Subcutaneous abdominal adipose tissue (tissue), 5 donors: ENCODE measurements around the gene MLLT6.
A peak's percentile ranks its signal among the peaks of the same experiment; 100 is the strongest.

Experiments
- H3K27ac ChIP-seq: one replicate; pipeline ENCODE4 v1.7.0; 2013; ENCODE audit warnings: low read depth, mild to moderate bottlenecking, inconsistent platforms, low read length, moderate library complexity
- H3K27me3 ChIP-seq, 5 donors: one replicate each; pipeline ENCODE4 v1.7.0; 2013; ENCODE audit warnings: low read length in 5 of 5, inconsistent platforms in 1 of 5; ENCODE audit not compliant: control insufficient read depth in 5 of 5, insufficient read depth in 4 of 5
- H3K36me3 ChIP-seq, 5 donors: one replicate each; pipeline ENCODE4 v1.7.0; 2013; ENCODE audit warnings: low read length in 5 of 5; ENCODE audit not compliant: control insufficient read depth in 5 of 5, insufficient read depth in 5 of 5
- H3K4me1 ChIP-seq, 5 donors: one replicate each; pipeline ENCODE4 v1.7.0; 2013; ENCODE audit warnings: low read length in 5 of 5, mild to moderate bottlenecking in 3 of 5, moderate library complexity in 1 of 5; ENCODE audit not compliant: control insufficient read depth in 5 of 5, insufficient read depth in 5 of 5
- H3K4me3 ChIP-seq, 5 donors: one replicate each; pipeline ENCODE4 v1.7.0; 2013; ENCODE audit warnings: low read length in 5 of 5, low read depth in 1 of 5
- H3K9ac ChIP-seq, 5 donors: one replicate each; pipeline ENCODE4 v1.7.0; 2013; ENCODE audit warnings: low read length in 5 of 5, mild to moderate bottlenecking in 4 of 5, moderate library complexity in 3 of 5
- H3K9me3 ChIP-seq, 5 donors: one replicate each; pipeline ENCODE4 v1.7.0; 2013; ENCODE audit warnings: low read length in 5 of 5; ENCODE audit not compliant: control insufficient read depth in 5 of 5
- donor health status: healthy.
- donor health status: healthy.
- donor health status: healthy.
- donor health status: healthy.
- donor health status: healthy.

MLLT6 gene

DNA sequence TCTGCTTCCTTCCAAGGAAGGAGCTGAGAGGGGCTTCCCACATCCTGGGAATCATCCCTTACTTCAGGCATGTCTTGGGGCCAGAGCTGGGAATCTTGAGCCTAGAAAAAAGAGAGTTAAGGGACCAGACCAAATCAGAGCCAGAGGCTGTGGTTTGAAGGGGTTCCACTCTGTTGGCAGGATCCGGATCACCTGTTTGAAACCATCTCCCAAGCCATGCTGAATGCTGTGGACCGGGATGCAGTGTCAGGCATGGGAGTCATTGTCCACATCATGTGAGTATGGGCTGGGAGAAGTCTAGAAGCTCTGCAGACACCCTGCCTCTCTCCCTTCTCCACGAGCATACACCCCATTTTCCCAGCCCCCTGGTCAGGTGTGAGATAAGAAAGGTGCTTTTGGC, 57.2 kb downstream of the MLLT6 start:
- H3K9me3 ChIP-seq = no peaks in the 10 kb centered on the region
- no peak overlapping the region for H3K9ac ChIP-seq
- H3K36me3 ChIP-seq = peaks cover 0 to 93% (median 76%) of the 10 kb centered on the region in 5 donors
- H3K27me3 ChIP-seq = no peaks in the 10 kb centered on the region
- no peak overlapping the region for H3K4me3 ChIP-seq
- no peaks in the 10 kb centered on the region for H3K4me1 ChIP-seq
- H3K27ac ChIP-seq = no peak overlapping the region

- peaks cover 0 to 97% (median 92%) of the 10 kb centered on the region in 5 donors for H3K36me3 ChIP-seq
- no peak overlapping the region for H3K27ac ChIP-seq
- no peak overlapping the region for H3K4me3 ChIP-seq
- H3K4me1 ChIP-seq = no peaks in the 10 kb centered on the region
- H3K9me3 ChIP-seq = no peaks in the 10 kb centered on the region
- peak overlapping the region in 1 of 5 donors; percentile 39 for H3K9ac ChIP-seq
- H3K27me3 ChIP-seq = no peaks in the 10 kb centered on the region
These were observed 61.3 kb downstream of the MLLT6 start for GRCh38 chr17:38766341-38766740.

GRCh38 chr17:38768417-38768816, 63.3 kb downstream of the MLLT6 start:
- H3K4me3 ChIP-seq = no peak overlapping the region
- no peaks in the 10 kb centered on the region for H3K9me3 ChIP-seq
- H3K4me1 ChIP-seq = no peaks in the 10 kb centered on the region
- H3K27me3 ChIP-seq = no peaks in the 10 kb centered on the region
- H3K9ac ChIP-seq = no peak overlapping the region
- no peak overlapping the region for H3K27ac ChIP-seq
- peaks cover 8 to 98% (median 96%) of the 10 kb centered on the region in 5 donors for H3K36me3 ChIP-seq

- no peak overlapping the region for H3K9ac ChIP-seq
- H3K9me3 ChIP-seq = no peaks in the 10 kb centered on the region
- no peak overlapping the region for H3K27ac ChIP-seq
- no peaks in the 10 kb centered on the region for H3K4me1 ChIP-seq
- H3K4me3 ChIP-seq = no peak overlapping the region
- H3K27me3 ChIP-seq = no peaks in the 10 kb centered on the region
- peaks cover 19 to 96% (median 88%) of the 10 kb centered on the region in 5 donors for H3K36me3 ChIP-seq
These were observed 68.2 kb downstream of the MLLT6 start for GRCh38 chr17:38773258-38773657.

- H3K27ac ChIP-seq = no peak overlapping the region
- H3K9ac ChIP-seq = no peak overlapping the region
- H3K27me3 ChIP-seq = no peaks in the 10 kb centered on the region
- H3K4me3 ChIP-seq = no peak overlapping the region
- H3K4me1 ChIP-seq = no peaks in the 10 kb centered on the region
- H3K36me3 ChIP-seq = peaks cover 20 to 96% (median 89%) of the 10 kb centered on the region in 5 donors
- no peaks in the 10 kb centered on the region for H3K9me3 ChIP-seq
These were observed 72.7 kb downstream of the MLLT6 start for GRCh38 chr17:38777641-38778250.
